ENCODE results near the gene POSTN.
"Not testable (repeated sequence)": the region's sequence is repeated elsewhere in the genome, so short reads cannot be mapped to it uniquely, and the experiment has no call there.

The POSTN gene

GRCh38 chr13:37596805-37597204 is 1.8 kb downstream of the POSTN start:
- DNase-seq: no peak

- DNase-seq: no peak
These were observed 3.4 kb downstream of the POSTN start for GRCh38 chr13:37595162-37595561.

GRCh38 chr13:37594550-37594949 is 4.0 kb downstream of the POSTN start:
- no peak for DNase-seq

- not testable (repeated sequence) for DNase-seq
These were observed 9.2 kb downstream of the POSTN start for GRCh38 chr13:37589381-37589780.

- DNase-seq: no peak
These were observed 11.3 kb downstream of the POSTN start for GRCh38 chr13:37587236-37587635.

GRCh38 chr13:37586164-37586563 is 12.4 kb downstream of the POSTN start:
- DNase-seq: no peak

- no peak for DNase-seq
These were observed 13.0 kb downstream of the POSTN start for GRCh38 chr13:37585541-37585940.

GRCh38 chr13:37576601-37577000 is 22.0 kb downstream of the POSTN start:
- DNase-seq: no peak

- no peak for DNase-seq
These were observed 33.1 kb downstream of the POSTN start for GRCh38 chr13:37565425-37565824.

- no peak for DNase-seq
These were observed 37.5 kb downstream of the POSTN start for GRCh38 chr13:37561031-37561430.

- no peak for DNase-seq
These were observed 38.0 kb downstream of the POSTN start for GRCh38 chr13:37560526-37560925.

GRCh38 chr13:37558766-37559165 is 39.8 kb downstream of the POSTN start:
- DNase-seq: not testable (repeated sequence)

- DNase-seq: no peak
These were observed 52.5 kb downstream of the POSTN start for GRCh38 chr13:37546087-37546486.

- no peak for DNase-seq
These were observed 53.6 kb downstream of the POSTN start for GRCh38 chr13:37544995-37545394.

GRCh38 chr13:37539976-37540605 is 58.5 kb downstream of the POSTN start:
- DNase-seq: no peak

- DNase-seq: no peak
These were observed 59.4 kb downstream of the POSTN start for GRCh38 chr13:37539170-37539569.

GRCh38 chr13:37535501-37535900 is 63.1 kb downstream of the POSTN start:
- DNase-seq: no peak

- DNase-seq: no peak
These were observed 63.9 kb downstream of the POSTN start for GRCh38 chr13:37534676-37535075.

- no peak for DNase-seq
These were observed 64.4 kb downstream of the POSTN start for GRCh38 chr13:37534181-37534580.

- no peak for DNase-seq
These were observed 67.5 kb downstream of the POSTN start for GRCh38 chr13:37531049-37531448.

GRCh38 chr13:37529751-37530385 is 68.7 kb downstream of the POSTN start:
- no peak for DNase-seq

- no peak for DNase-seq
These were observed 71.7 kb downstream of the POSTN start for GRCh38 chr13:37526710-37527473.

GRCh38 chr13:37515226-37515625 is 83.3 kb downstream of the POSTN start:
- DNase-seq: no peak

Measured in activated CD4-positive, CD25-positive, alpha-beta regulatory T cell (primary cell).